HepG2 (cell line): ENCODE results near the gene NOXO1. TPM values are rescaled to one million over a fixed set of nuclear protein-coding genes. Genes with fewer than 3 reads are reported as not detected.

Experiments used
- CHD4 ChIP-seq: fragments of 200-600 bp; sonication (generic); IDR thresholded peaks from 2 replicates; pipeline ENCODE4 v1.7.0; 2017; ENCODE audit warnings: mild to moderate bottlenecking, low read length, borderline replicate concordance
- ELF3 ChIP-seq: IDR thresholded peaks from 2 replicates; pipeline ENCODE4 v1.6.1; 2016; ENCODE audit warnings: missing genetic modification reagents, missing compliant biosample characterization
- KLF12 ChIP-seq: sonication (generic); formaldehyde crosslinking; IDR thresholded peaks from 2 replicates; pipeline ENCODE4 v1.4.0; 2020; ENCODE audit warnings: missing genetic modification reagents, borderline replicate concordance
- KLF9 ChIP-seq: IDR thresholded peaks from 2 replicates; pipeline ENCODE4 v1.6.1; 2016; ENCODE audit warnings: low read depth
- KMT2B ChIP-seq: IDR thresholded peaks from 2 replicates; pipeline ENCODE4 v1.6.1; 2016; ENCODE audit warnings: missing genetic modification reagents, missing compliant biosample characterization
- PAF1 ChIP-seq: IDR thresholded peaks from 2 replicates; pipeline ENCODE4 v1.6.1; 2016; ENCODE audit warnings: missing genetic modification reagents, missing compliant biosample characterization
- POGK ChIP-seq: sonication (generic); formaldehyde crosslinking; conservative IDR thresholded peaks from 2 replicates; pipeline ENCODE4 v1.8.0; 2022; ENCODE audit warnings: mild to moderate bottlenecking, moderate library complexity, missing genetic modification reagents
- POLR2AphosphoS2 ChIP-seq: IDR thresholded peaks from 2 replicates; pipeline ENCODE4 v1.6.1; 2011; ENCODE audit warnings: low read depth, low read length, improper control_type of control experiment
- PRDM4 ChIP-seq: sonication (generic); formaldehyde crosslinking; IDR thresholded peaks from 2 replicates; pipeline ENCODE4 v1.9.0; 2021; ENCODE audit warnings: missing genetic modification reagents, borderline replicate concordance
- PREB ChIP-seq: sonication (generic); formaldehyde crosslinking; IDR thresholded peaks from 2 replicates; pipeline ENCODE4 v1.4.0; 2020; ENCODE audit warnings: missing genetic modification reagents
- PRMT3 ChIP-seq: sonication (generic); formaldehyde crosslinking; IDR thresholded peaks from 2 replicates; pipeline ENCODE4 v1.8.1; 2022; ENCODE audit warnings: low read depth, mild to moderate bottlenecking, moderate library complexity, missing genetic modification reagents, borderline replicate concordance
- RAD21 ChIP-seq: fragments of 450-650 bp; formaldehyde crosslinking; IDR thresholded peaks from 2 replicates; pipeline ENCODE4 v1.5.0; 2020; ENCODE audit warnings: mild to moderate bottlenecking
- RARG ChIP-seq: sonication (generic); formaldehyde crosslinking; IDR thresholded peaks from 2 replicates; pipeline ENCODE4 v1.4.0; 2020; ENCODE audit warnings: low read depth, mild to moderate bottlenecking, missing genetic modification reagents
- RBAK ChIP-seq: sonication (generic); formaldehyde crosslinking; IDR thresholded peaks from 2 replicates; pipeline ENCODE4 v1.5.1; 2020; ENCODE audit warnings: mild to moderate bottlenecking, missing genetic modification reagents
- RORA ChIP-seq: sonication (generic); formaldehyde crosslinking; IDR thresholded peaks from 2 replicates; pipeline ENCODE4 v1.5.0; 2020; ENCODE audit warnings: mild to moderate bottlenecking, missing genetic modification reagents, moderate library complexity
- SNRNP70 ChIP-seq: fragments of 200-400 bp; formaldehyde crosslinking; IDR thresholded peaks from 2 replicates; pipeline ENCODE4 v1.6.1; 2017; ENCODE audit warnings: mild to moderate bottlenecking, low read depth, low read length, moderate library complexity
- TAF1 ChIP-seq: sonication (generic); formaldehyde crosslinking; IDR thresholded peaks from 2 replicates; pipeline ENCODE4 v1.4.0; 2020; ENCODE audit warnings: missing genetic modification reagents
- ZBTB20 ChIP-seq: sonication (generic); formaldehyde crosslinking; IDR thresholded peaks from 2 replicates; pipeline ENCODE4 v1.8.1; 2023; ENCODE audit warnings: missing genetic modification reagents, low read depth, mild to moderate bottlenecking, borderline replicate concordance
- ZFP62 ChIP-seq: sonication (generic); formaldehyde crosslinking; IDR thresholded peaks from 2 replicates; pipeline ENCODE4 v1.4.0; 2020; ENCODE audit warnings: missing genetic modification reagents
- ZNF101 ChIP-seq: sonication (generic); formaldehyde crosslinking; IDR thresholded peaks from 2 replicates; pipeline ENCODE4 v1.4.0; 2020; ENCODE audit warnings: mild to moderate bottlenecking, low read depth, missing genetic modification reagents, borderline replicate concordance
- ZNF343 ChIP-seq: sonication (generic); formaldehyde crosslinking; IDR thresholded peaks from 2 replicates; pipeline ENCODE4 v1.4.0; 2020; ENCODE audit warnings: mild to moderate bottlenecking, missing genetic modification reagents
- ZNF362 ChIP-seq: sonication (generic); formaldehyde crosslinking; IDR thresholded peaks from 2 replicates; pipeline ENCODE4 v1.4.0; 2020; ENCODE audit warnings: missing genetic modification reagents, mild to moderate bottlenecking, borderline replicate concordance
- ZNF543 ChIP-seq: sonication (generic); formaldehyde crosslinking; IDR thresholded peaks from 2 replicates; pipeline ENCODE4 v1.4.0; 2020; ENCODE audit warnings: mild to moderate bottlenecking, missing genetic modification reagents
- ZNF703 ChIP-seq: sonication (generic); formaldehyde crosslinking; IDR thresholded peaks from 2 replicates; pipeline ENCODE4 v1.5.1; 2020; ENCODE audit warnings: missing genetic modification reagents, mild to moderate bottlenecking, moderate library complexity, borderline replicate concordance
- ZNF75D ChIP-seq: sonication (generic); formaldehyde crosslinking; IDR thresholded peaks from 2 replicates; pipeline ENCODE4 v1.8.1; 2023; ENCODE audit warnings: missing genetic modification reagents, mild to moderate bottlenecking, borderline replicate concordance
- polyA plus RNA-seq, 8 experiments: library from polyadenylated mRNA; depleted of rRNA in 3 of 8; stranded (reverse) in 7 of 8; unstranded in 1 of 8; fragments of >200 nt; fragmentation: Illumina TruSeq in 4 of 8; extraction: Trizol in 4 of 8; gene quantifications; 2 replicates each; pipeline versions ENCODE4 v1.2.1 to v1.2.3, GENCODE V29; 2011 to 2016; ENCODE audit warnings: low read depth in 4 of 8, missing spikeins in 1 of 8, mixed read lengths in 1 of 8; ENCODE audit not compliant: insufficient read depth in 1 of 8
- total RNA-seq, 5 experiments: library from RNA; depleted of rRNA; stranded (reverse); fragments of >200 nt; fragmentation: Illumina TruSeq; extraction: Trizol; gene quantifications; 2 replicates each; pipeline ENCODE4 v1.2.3, GENCODE V29; 2016; ENCODE audit warnings: low read depth in 1 of 5

NOXO1 gene
- total and polyA plus RNA-seq, 2 of the 13 experiments (the other 11 are each of a cell fraction or from before 2014, with no cell fraction given), result 0.69 to 1.4 TPM

- TF ChIP-seq POLR2AphosphoS2, result no peak
- 0 out of 2 replicates have a peak, but pooled peaks have one; percentile 66 for TF ChIP-seq ZNF543
- no peak for TF ChIP-seq ZNF703 (CRISPR knock-in tag)
- no peak for TF ChIP-seq PAF1 (CRISPR knock-in tag)
- TF ChIP-seq KLF9, result no peak
- TF ChIP-seq RBAK (CRISPR knock-in tag), result no peak
- no peak for TF ChIP-seq RORA (CRISPR knock-in tag)
- no peak for TF ChIP-seq PREB (CRISPR knock-in tag)
- TF ChIP-seq KLF12 (CRISPR knock-in tag), result peak; percentile 71; the same call in 1 of the 2 replicates
- peak; percentile 81 for TF ChIP-seq TAF1 (CRISPR knock-in tag)
- TF ChIP-seq PRDM4 (CRISPR knock-in tag), result no peak
- TF ChIP-seq ZNF101 (CRISPR knock-in tag), result no peak
- TF ChIP-seq POGK (CRISPR knock-in tag), result peak; percentile 70
- no peak for TF ChIP-seq SNRNP70
- no peak for TF ChIP-seq CHD4
- no peak for TF ChIP-seq ELF3
- TF ChIP-seq RARG (CRISPR knock-in tag), result no peak
- peak; percentile 52 for TF ChIP-seq KMT2B (CRISPR knock-in tag)
- TF ChIP-seq ZNF343 (CRISPR knock-in tag), result no peak
- TF ChIP-seq PRMT3 (CRISPR knock-in tag), result no peak
- no peak; the same call in 1 of the 2 replicates for TF ChIP-seq ZBTB20 (CRISPR knock-in tag)
- no peak for TF ChIP-seq ZNF362
- TF ChIP-seq RAD21 (CRISPR knock-in tag), result peak; percentile 41; the same call in 1 of the 2 replicates
- no peak for TF ChIP-seq ZNF75D (CRISPR knock-in tag)
- TF ChIP-seq ZFP62, result no peak
Measured at GRCh38 chr16:2009791-2010510, 28.7 kb upstream of the NOXO1 start, which contains the start of gene ZNF598 (continued).
